Erythroblast (primary cell): ENCODE measurements around the gene PPP1R18.
A peak's percentile ranks its signal among the peaks of the same experiment; 100 is the strongest.

ENCODE experiments used
- GATA1 ChIP-seq: IDR thresholded peaks from 2 replicates; pipeline ENCODE4 v1.6.1; 2011; ENCODE audit warnings: low read depth, mild to moderate bottlenecking, control low read depth, low read length, moderate library complexity
- POLR2A ChIP-seq: IDR thresholded peaks from 2 replicates; pipeline ENCODE4 v1.6.1; 2011; ENCODE audit warnings: mild to moderate bottlenecking, low read length

GRCh38 chr6:30682143-30683117 is 4.0 kb downstream of the PPP1R18 start:
- TF ChIP-seq POLR2A = peak; percentile 26
- no peak for TF ChIP-seq GATA1
